GM19043 (cell line): ENCODE results near the gene LIMK1.
"Not testable (repeated sequence)": the region's sequence is repeated elsewhere in the genome, so short reads cannot be mapped to it uniquely, and the experiment has no call there.

Experiments
- ATAC-seq: cut with Tn5 transposase; IDR thresholded peaks from one replicate; pipeline ENCODE4 v1.9.1; 2021; ENCODE audit warnings: low read depth; ENCODE audit not compliant: unreplicated experiment

The LIMK1 gene

DNA sequence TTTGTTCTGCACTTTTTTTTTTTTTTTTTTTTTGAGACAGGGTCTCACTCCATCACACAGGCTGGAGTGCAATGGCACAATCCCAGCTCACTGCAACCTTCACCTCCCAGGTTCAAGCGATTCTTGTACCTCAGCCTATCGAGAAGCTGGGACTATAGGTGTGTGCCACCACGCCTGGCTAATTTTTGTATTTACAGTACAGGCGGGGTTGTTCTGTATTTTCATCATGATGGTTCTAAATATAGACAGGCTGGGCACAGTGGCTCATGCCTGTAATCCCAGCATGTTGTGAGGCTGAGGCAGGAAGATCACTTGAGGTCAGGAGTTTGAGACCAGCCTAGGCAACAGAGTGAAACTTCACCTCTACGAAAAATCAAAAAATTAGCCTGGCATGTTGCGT lies 83.7 kb downstream of the LIMK1 start:
- ATAC-seq = not testable (repeated sequence)
